ENCODE data around the gene SLC44A5.

- TF ChIP-seq CTCF (conservative IDR thresholded peaks at IDR 0.05 in 1 of 2, IDR thresholded peaks at IDR 0.05 in 1 of 2; ENCODE audit: extremely low read depth in 1 of 2, insufficient read depth in 1 of 2, low read depth in 1 of 2, low read length in 2 of 2) (no peak), EZH2 (IDR thresholded peaks at IDR 0.05; ENCODE audit: borderline replicate concordance, low read length) (no peak)
Observed at GRCh38 chr1:75426688-75427087, 184.2 kb downstream of the SLC44A5 start.

All from mammary epithelial cell (primary cell).